Peyer's patch (tissue), 4 donors: Measurements from ENCODE around the gene ZSWIM3.

Experiments used
- POLR2A ChIP-seq, 2 donors: fragments of 450-650 bp; IDR thresholded peaks; one replicate each; pipeline ENCODE4 v1.5.1; 2017; ENCODE audit warnings: antibody characterized with exemption in 2 of 2, mild to moderate bottlenecking in 2 of 2, moderate library complexity in 2 of 2
- TF ChIP-seq, protein P1 (sequence below), 6 experiments: fragments of 450-650 bp in 4 of 6; fragments of 200-600 bp in 2 of 6; sonication (generic) in 1 of 6; IDR thresholded peaks; one replicate each; pipeline ENCODE4 v1.5.1; 2017 to 2019; ENCODE audit warnings: antibody characterized with exemption in 6 of 6, mild to moderate bottlenecking in 3 of 6, moderate library complexity in 1 of 6

DNA sequence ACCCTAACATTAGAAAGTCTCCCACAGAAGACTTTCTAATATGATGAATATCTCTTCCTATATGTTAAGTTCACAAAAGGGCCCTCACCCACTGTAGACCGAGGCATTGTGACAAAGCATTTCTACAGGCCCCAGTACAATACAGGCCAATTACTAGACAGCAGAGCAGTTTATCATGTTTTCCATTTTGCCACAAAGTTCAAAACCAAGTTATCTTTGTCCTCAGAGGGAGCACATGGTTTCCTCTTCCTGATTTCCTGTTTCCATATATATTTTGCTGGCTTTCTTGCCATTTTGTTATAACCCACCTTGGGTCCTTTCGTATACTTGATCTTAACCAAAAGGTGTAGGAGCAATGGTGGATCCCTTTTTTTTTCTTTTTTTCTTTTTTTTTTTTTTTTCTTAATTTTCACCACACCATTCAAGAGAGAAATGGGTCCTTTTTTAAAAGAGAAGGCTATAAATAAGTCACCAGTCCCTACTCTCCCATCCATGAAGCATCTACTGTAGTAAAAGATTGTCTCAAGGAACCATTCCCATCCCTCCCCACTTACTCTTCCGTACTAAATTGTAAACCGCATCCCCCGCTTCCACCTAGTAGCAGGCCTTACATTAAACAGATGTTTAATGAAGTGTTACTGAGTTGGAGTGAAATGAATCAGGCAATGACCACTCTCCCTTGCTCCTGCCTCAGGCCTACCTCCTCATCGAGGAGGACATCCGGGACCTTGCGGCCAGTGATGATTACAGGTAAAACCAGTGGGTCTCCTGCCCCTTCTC lies 47.0 kb upstream of the ZSWIM3 start:
- TF ChIP-seq, protein P1, sequence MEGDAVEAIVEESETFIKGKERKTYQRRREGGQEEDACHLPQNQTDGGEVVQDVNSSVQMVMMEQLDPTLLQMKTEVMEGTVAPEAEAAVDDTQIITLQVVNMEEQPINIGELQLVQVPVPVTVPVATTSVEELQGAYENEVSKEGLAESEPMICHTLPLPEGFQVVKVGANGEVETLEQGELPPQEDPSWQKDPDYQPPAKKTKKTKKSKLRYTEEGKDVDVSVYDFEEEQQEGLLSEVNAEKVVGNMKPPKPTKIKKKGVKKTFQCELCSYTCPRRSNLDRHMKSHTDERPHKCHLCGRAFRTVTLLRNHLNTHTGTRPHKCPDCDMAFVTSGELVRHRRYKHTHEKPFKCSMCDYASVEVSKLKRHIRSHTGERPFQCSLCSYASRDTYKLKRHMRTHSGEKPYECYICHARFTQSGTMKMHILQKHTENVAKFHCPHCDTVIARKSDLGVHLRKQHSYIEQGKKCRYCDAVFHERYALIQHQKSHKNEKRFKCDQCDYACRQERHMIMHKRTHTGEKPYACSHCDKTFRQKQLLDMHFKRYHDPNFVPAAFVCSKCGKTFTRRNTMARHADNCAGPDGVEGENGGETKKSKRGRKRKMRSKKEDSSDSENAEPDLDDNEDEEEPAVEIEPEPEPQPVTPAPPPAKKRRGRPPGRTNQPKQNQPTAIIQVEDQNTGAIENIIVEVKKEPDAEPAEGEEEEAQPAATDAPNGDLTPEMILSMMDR (IDR thresholded peaks at IDR 0.05): no peak
- TF ChIP-seq POLR2A (IDR thresholded peaks at IDR 0.05): no peak
